SK-N-SH (cell line): ENCODE measurements around the gene PCNX2. TPM values are rescaled to one million over a fixed set of nuclear protein-coding genes. Genes with fewer than 3 reads are reported as not detected.

Experiments used
- CTCF ChIA-PET: fragments of 300-600, 350-600 bp; formaldehyde crosslinking; extraction: SDS; loops from one replicate; lab custom pipeline; 2021; lab: Yijun Ruan, JAX
- POLR2A ChIA-PET: fragments of 350-600 bp; sonication (Branson Sonifier 250); formaldehyde crosslinking; extraction: SDS; loops from one replicate; lab custom pipeline; 2020; ENCODE audit warnings: antibody characterized with exemption, inconsistent platforms; lab: Yijun Ruan, JAX
- DNase-seq: peaks from one replicate; pipeline ENCODE4 v3.0.0; 2012
- H2AFZ ChIP-seq: fragments of 200-600 bp; sonication (generic); 2 replicates; pipeline ENCODE4 v1.8.1; 2016; ENCODE audit warnings: antibody characterized with exemption, mild to moderate bottlenecking, low read depth
- H3F3A ChIP-seq: fragments of 200-600 bp; sonication (generic); replicated peaks from 2 replicates; pipeline ENCODE3; 2016; ENCODE audit warnings: antibody characterized with exemption, mild to moderate bottlenecking; ENCODE audit not compliant: insufficient read depth
- H3K27ac ChIP-seq, 2 experiments: fragments of 200-500 bp in 1 of 2; fragments of 200-600 bp in 1 of 2; sonication (Bioruptor generic) in 1 of 2; sonication (generic), shearing (Covaris generic) in 1 of 2; 2 replicates each; pipeline versions ENCODE4 v1.5.1 to v1.6.1; 2014 to 2016; ENCODE audit warnings: low read depth in 2 of 2, inconsistent platforms in 1 of 2, low read length in 1 of 2, mild to moderate bottlenecking in 1 of 2, mixed read lengths in 1 of 2
- H3K27me3 ChIP-seq: fragments of 200-600 bp; sonication (generic), shearing (Covaris generic); 2 replicates; pipeline ENCODE4 v1.6.1; 2016; ENCODE audit warnings: mixed run types; ENCODE audit not compliant: insufficient read depth
- H3K36me3 ChIP-seq, 2 experiments: fragments of 200-500 bp in 1 of 2; fragments of 200-600 bp in 1 of 2; sonication (Bioruptor generic) in 1 of 2; sonication (generic) in 1 of 2; replicated peaks in 1 of 2; 2 replicates each; pipeline versions ENCODE3 to v1.5.1; 2014 to 2016; ENCODE audit warnings: low read length in 1 of 2, mild to moderate bottlenecking in 1 of 2; ENCODE audit not compliant: insufficient read depth in 2 of 2, control insufficient read depth in 1 of 2
- H3K4me1 ChIP-seq, 2 experiments: fragments of 200-500 bp in 1 of 2; fragments of 200-600 bp in 1 of 2; sonication (Bioruptor generic) in 1 of 2; sonication (generic), shearing (Covaris generic) in 1 of 2; 2 replicates each; pipeline versions ENCODE4 v1.5.1 to v1.6.1; 2014 to 2016; ENCODE audit warnings: low read depth in 1 of 2, low read length in 1 of 2, mixed run types in 1 of 2; ENCODE audit not compliant: insufficient read depth in 2 of 2, control insufficient read depth in 1 of 2
- H3K4me2 ChIP-seq: fragments of 200-600 bp; sonication (generic), shearing (Covaris generic); 2 replicates; pipeline ENCODE4 v1.6.1; 2017; ENCODE audit warnings: mixed run types
- H3K4me3 ChIP-seq, 2 experiments: fragments of 200-500 bp in 1 of 2; fragments of 200-600 bp in 1 of 2; sonication (Bioruptor generic) in 1 of 2; sonication (generic), shearing (Covaris generic) in 1 of 2; 2 replicates each; pipeline versions ENCODE4 v1.5.1 to v1.8.1; 2014 to 2016; ENCODE audit warnings: low read depth in 2 of 2, inconsistent platforms in 1 of 2, low read length in 1 of 2, mild to moderate bottlenecking in 1 of 2, mixed read lengths in 1 of 2, moderate library complexity in 1 of 2
- H3K79me2 ChIP-seq: fragments of 200-600 bp; sonication (generic); 2 replicates; pipeline ENCODE4 v1.8.1; 2017; ENCODE audit warnings: mild to moderate bottlenecking; ENCODE audit not compliant: insufficient read depth
- H3K9ac ChIP-seq: fragments of 200-600 bp; sonication (generic); 2 replicates; pipeline ENCODE4 v1.6.1; 2017; ENCODE audit warnings: mixed run types
- H3K9me2 ChIP-seq: fragments of 200-600 bp; sonication (generic); 2 replicates; pipeline ENCODE4 v1.6.1; 2017; ENCODE audit warnings: mixed run types
- H3K9me3 ChIP-seq: fragments of 200-600 bp; sonication (generic); 2 replicates; pipeline ENCODE4 v1.6.1; 2017; ENCODE audit warnings: mixed run types, mild to moderate bottlenecking, moderate library complexity
- H4K20me1 ChIP-seq: fragments of 200-600 bp; sonication (generic); 2 replicates; pipeline ENCODE4 v1.6.1; 2017; ENCODE audit warnings: mild to moderate bottlenecking, mixed run types; ENCODE audit not compliant: insufficient read depth
- EZH2phosphoT487 ChIP-seq: fragments of 200-600 bp; sonication (generic); IDR thresholded peaks from 2 replicates; pipeline ENCODE4 v1.6.1; 2017; ENCODE audit warnings: low read depth, mixed run types, mild to moderate bottlenecking, antibody characterized with exemption, moderate library complexity, borderline replicate concordance
- FOSL2 ChIP-seq: IDR thresholded peaks from 2 replicates; pipeline ENCODE4 v1.4.0; 2012; ENCODE audit warnings: low read depth, mild to moderate bottlenecking, moderate library complexity, borderline replicate concordance
- GABPA ChIP-seq: IDR thresholded peaks from 2 replicates; pipeline ENCODE4 v1.4.0; 2012; ENCODE audit warnings: low read depth, mild to moderate bottlenecking
- MEF2A ChIP-seq: IDR thresholded peaks from 2 replicates; pipeline ENCODE4 v1.4.0; 2012; ENCODE audit warnings: low read depth, borderline replicate concordance
- NFIC ChIP-seq: IDR thresholded peaks from 2 replicates; pipeline ENCODE4 v1.4.0; 2012; ENCODE audit warnings: borderline replicate concordance
- NRF1 ChIP-seq: IDR thresholded peaks from 2 replicates; pipeline ENCODE4 v1.6.1; 2012; ENCODE audit warnings: low read depth, mild to moderate bottlenecking, low read length
- POLR2AphosphoS5 ChIP-seq: IDR thresholded peaks from 2 replicates; pipeline ENCODE4 v1.6.1; 2012; ENCODE audit warnings: low read depth, low read length
- RFX5 ChIP-seq: IDR thresholded peaks from 2 replicates; pipeline ENCODE4 v1.6.1; 2012; ENCODE audit warnings: mild to moderate bottlenecking, improper control_type of control experiment, low read length
- SMC3 ChIP-seq: IDR thresholded peaks from 2 replicates; pipeline ENCODE4 v1.6.1; 2012; ENCODE audit warnings: low read depth, low read length, improper control_type of control experiment
- WGBS: methylation state at CpG from one replicate; pipeline ENCODE4 v1.1.6; 2017; ENCODE audit warnings: low lambda C conversion rate; 5-methylcytosine and 5-hydroxymethylcytosine counted together
- polyA plus RNA-seq, 3 experiments: library from polyadenylated mRNA; depleted of rRNA; stranded (reverse); fragments of >200 nt; gene quantifications; 2 replicates each; pipeline ENCODE4 v1.2.3, GENCODE V29; 2012
- TF ChIP-seq, protein P1 (sequence below): fragments of 150-350 bp; IDR thresholded peaks from 2 replicates; pipeline ENCODE4 v1.6.1; 2016; ENCODE audit warnings: mild to moderate bottlenecking, low read depth, low read length
- TF ChIP-seq, protein P2 (sequence below): IDR thresholded peaks from 2 replicates; pipeline ENCODE4 v1.4.0; 2012; ENCODE audit warnings: low read depth
- TF ChIP-seq, protein P3 (sequence below): IDR thresholded peaks from 2 replicates; pipeline ENCODE4 v1.4.0; 2012; ENCODE audit warnings: low read depth, borderline replicate concordance
- TF ChIP-seq, protein P4 (sequence below): IDR thresholded peaks from 2 replicates; pipeline ENCODE4 v1.6.1; 2012; ENCODE audit warnings: mild to moderate bottlenecking, low read depth, low read length, moderate library complexity
- TF ChIP-seq, protein P5 (sequence below): fragments of 150-350 bp; IDR thresholded peaks from 2 replicates; pipeline ENCODE4 v1.6.1; 2017; ENCODE audit warnings: antibody characterized with exemption, low read length, low read depth, borderline replicate concordance
- TF ChIP-seq, protein P6 (sequence below): fragments of 200-600 bp; sonication (generic); IDR thresholded peaks from 2 replicates; pipeline ENCODE4 v1.6.1; 2017; ENCODE audit warnings: antibody characterized with exemption, mild to moderate bottlenecking, moderate library complexity

PCNX2 gene
- polyA plus RNA-seq, 1 of the 3 experiments (the other 2 are of a cell fraction) = 10.6 TPM

DNA sequence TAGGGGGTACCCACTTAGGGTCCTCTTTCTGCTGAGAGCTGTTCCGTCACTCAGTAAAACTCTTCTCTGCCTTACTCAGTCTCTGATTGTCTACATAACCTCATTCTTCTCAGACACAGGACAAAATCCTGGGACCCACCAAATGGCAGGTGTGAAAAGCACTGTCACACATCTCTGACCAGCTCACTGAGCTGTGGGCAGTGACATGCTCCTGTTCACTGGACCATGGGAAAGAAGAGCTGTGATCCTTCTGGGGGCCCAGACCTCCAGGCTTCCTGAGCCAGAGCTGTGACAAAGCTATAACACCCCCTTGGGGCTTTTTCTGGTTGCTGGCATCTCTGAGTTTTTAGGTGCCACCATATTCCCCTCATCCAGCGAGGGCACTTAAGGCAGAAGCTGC, 229.4 kb downstream of the PCNX2 start:
- H3K27me3 ChIP-seq = no peaks in the 10 kb centered on the region
- H3F3A ChIP-seq = no peaks in the 10 kb centered on the region
- no peak overlapping the region for H3K9ac ChIP-seq
- no peak overlapping the region for H3K27ac ChIP-seq
- no peak overlapping the region for H3K4me3 ChIP-seq
- TF ChIP-seq RFX5 (no peak), GABPA (no peak), EZH2phosphoT487 (no peak), SMC3 (no peak), NRF1 (no peak), NFIC (no peak), POLR2AphosphoS5 (no peak)
- TF ChIP-seq, protein P1, sequence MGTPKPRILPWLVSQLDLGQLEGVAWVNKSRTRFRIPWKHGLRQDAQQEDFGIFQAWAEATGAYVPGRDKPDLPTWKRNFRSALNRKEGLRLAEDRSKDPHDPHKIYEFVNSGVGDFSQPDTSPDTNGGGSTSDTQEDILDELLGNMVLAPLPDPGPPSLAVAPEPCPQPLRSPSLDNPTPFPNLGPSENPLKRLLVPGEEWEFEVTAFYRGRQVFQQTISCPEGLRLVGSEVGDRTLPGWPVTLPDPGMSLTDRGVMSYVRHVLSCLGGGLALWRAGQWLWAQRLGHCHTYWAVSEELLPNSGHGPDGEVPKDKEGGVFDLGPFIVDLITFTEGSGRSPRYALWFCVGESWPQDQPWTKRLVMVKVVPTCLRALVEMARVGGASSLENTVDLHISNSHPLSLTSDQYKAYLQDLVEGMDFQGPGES = no peak
- TF ChIP-seq, protein P2, sequence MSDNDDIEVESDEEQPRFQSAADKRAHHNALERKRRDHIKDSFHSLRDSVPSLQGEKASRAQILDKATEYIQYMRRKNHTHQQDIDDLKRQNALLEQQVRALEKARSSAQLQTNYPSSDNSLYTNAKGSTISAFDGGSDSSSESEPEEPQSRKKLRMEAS = no peak
- TF ChIP-seq, protein P3, sequence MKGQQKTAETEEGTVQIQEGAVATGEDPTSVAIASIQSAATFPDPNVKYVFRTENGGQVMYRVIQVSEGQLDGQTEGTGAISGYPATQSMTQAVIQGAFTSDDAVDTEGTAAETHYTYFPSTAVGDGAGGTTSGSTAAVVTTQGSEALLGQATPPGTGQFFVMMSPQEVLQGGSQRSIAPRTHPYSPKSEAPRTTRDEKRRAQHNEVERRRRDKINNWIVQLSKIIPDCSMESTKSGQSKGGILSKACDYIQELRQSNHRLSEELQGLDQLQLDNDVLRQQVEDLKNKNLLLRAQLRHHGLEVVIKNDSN = no peak
- no peaks in the 10 kb centered on the region for H3K36me3 ChIP-seq
- no peaks in the 10 kb centered on the region for H3K9me2 ChIP-seq
- no peaks in the 10 kb centered on the region for H3K4me1 ChIP-seq
- no peak for DNase-seq
- no peaks in the 10 kb centered on the region for H4K20me1 ChIP-seq
- H3K9me3 ChIP-seq = no peaks in the 10 kb centered on the region
- ChIA-PET CTCF (no interaction called here), POLR2A (no interaction called here)
- no peak overlapping the region for H3K4me2 ChIP-seq
- H2AFZ ChIP-seq = no peak overlapping the region
- H3K79me2 ChIP-seq = no peaks in the 10 kb centered on the region
- 85% methylated on average over 2 of the region's 2 CpGs for WGBS

DNA sequence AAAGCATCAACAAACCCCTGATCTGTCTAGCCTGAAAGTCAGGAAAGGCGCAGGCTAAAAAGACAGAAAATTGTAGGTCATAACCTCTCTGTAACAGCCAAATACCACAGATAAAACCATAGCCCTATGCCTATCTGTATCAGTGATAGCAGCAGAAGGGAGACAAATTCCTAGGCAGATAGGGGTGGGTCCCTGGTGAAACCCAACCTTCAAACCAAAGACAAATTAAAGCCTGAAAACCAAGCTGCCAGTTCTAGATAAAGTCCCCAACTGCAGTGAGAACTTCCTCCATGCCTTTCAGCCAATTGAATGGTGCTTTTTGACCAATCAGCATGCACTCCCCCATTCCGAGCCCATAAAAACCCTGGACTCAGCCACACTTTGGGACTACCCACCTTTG, 229.8 kb downstream of the PCNX2 start:
- H3K9ac ChIP-seq = no peak overlapping the region
- no peaks in the 10 kb centered on the region for H3K36me3 ChIP-seq
- DNase-seq = no peak
- no peak overlapping the region for H3K27ac ChIP-seq
- 97% methylated on average over 2 of the region's 2 CpGs for WGBS
- POLR2A ChIA-PET = no interaction called here
- H3K4me1 ChIP-seq = no peaks in the 10 kb centered on the region
- no peaks in the 10 kb centered on the region for H3K9me2 ChIP-seq
- no peaks in the 10 kb centered on the region for H3K27me3 ChIP-seq
- H3K4me2 ChIP-seq = no peak overlapping the region
- H2AFZ ChIP-seq = no peak overlapping the region
- H3K9me3 ChIP-seq = no peaks in the 10 kb centered on the region
- H3K4me3 ChIP-seq = no peak overlapping the region
- H3K79me2 ChIP-seq = no peaks in the 10 kb centered on the region
- TF ChIP-seq, protein P4, sequence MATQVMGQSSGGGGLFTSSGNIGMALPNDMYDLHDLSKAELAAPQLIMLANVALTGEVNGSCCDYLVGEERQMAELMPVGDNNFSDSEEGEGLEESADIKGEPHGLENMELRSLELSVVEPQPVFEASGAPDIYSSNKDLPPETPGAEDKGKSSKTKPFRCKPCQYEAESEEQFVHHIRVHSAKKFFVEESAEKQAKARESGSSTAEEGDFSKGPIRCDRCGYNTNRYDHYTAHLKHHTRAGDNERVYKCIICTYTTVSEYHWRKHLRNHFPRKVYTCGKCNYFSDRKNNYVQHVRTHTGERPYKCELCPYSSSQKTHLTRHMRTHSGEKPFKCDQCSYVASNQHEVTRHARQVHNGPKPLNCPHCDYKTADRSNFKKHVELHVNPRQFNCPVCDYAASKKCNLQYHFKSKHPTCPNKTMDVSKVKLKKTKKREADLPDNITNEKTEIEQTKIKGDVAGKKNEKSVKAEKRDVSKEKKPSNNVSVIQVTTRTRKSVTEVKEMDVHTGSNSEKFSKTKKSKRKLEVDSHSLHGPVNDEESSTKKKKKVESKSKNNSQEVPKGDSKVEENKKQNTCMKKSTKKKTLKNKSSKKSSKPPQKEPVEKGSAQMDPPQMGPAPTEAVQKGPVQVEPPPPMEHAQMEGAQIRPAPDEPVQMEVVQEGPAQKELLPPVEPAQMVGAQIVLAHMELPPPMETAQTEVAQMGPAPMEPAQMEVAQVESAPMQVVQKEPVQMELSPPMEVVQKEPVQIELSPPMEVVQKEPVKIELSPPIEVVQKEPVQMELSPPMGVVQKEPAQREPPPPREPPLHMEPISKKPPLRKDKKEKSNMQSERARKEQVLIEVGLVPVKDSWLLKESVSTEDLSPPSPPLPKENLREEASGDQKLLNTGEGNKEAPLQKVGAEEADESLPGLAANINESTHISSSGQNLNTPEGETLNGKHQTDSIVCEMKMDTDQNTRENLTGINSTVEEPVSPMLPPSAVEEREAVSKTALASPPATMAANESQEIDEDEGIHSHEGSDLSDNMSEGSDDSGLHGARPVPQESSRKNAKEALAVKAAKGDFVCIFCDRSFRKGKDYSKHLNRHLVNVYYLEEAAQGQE = no peak
- TF ChIP-seq, protein P5, sequence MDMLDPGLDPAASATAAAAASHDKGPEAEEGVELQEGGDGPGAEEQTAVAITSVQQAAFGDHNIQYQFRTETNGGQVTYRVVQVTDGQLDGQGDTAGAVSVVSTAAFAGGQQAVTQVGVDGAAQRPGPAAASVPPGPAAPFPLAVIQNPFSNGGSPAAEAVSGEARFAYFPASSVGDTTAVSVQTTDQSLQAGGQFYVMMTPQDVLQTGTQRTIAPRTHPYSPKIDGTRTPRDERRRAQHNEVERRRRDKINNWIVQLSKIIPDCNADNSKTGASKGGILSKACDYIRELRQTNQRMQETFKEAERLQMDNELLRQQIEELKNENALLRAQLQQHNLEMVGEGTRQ = no peak
- TF ChIP-seq MEF2A (no peak), SMC3 (no peak), NFIC (no peak), EZH2phosphoT487 (no peak), FOSL2 (no peak), GABPA (no peak)
- TF ChIP-seq, protein P2 = no peak
- TF ChIP-seq, protein P6, sequence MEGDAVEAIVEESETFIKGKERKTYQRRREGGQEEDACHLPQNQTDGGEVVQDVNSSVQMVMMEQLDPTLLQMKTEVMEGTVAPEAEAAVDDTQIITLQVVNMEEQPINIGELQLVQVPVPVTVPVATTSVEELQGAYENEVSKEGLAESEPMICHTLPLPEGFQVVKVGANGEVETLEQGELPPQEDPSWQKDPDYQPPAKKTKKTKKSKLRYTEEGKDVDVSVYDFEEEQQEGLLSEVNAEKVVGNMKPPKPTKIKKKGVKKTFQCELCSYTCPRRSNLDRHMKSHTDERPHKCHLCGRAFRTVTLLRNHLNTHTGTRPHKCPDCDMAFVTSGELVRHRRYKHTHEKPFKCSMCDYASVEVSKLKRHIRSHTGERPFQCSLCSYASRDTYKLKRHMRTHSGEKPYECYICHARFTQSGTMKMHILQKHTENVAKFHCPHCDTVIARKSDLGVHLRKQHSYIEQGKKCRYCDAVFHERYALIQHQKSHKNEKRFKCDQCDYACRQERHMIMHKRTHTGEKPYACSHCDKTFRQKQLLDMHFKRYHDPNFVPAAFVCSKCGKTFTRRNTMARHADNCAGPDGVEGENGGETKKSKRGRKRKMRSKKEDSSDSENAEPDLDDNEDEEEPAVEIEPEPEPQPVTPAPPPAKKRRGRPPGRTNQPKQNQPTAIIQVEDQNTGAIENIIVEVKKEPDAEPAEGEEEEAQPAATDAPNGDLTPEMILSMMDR = no peak
- H3F3A ChIP-seq = no peaks in the 10 kb centered on the region
- CTCF ChIA-PET = no interaction called here
- H4K20me1 ChIP-seq = no peaks in the 10 kb centered on the region
